Stimulated activated CD8-positive, alpha-beta memory T cell treated with anti-CD3 and anti-CD28 coated beads, Interleukin-4, amount 100 ng/mL, for 24 hours (primary cell): ENCODE results near the gene ERBB4.

Experiments used
- DNase-seq: peaks from one replicate; pipeline ENCODE4 v3.0.0-alpha.2; 2020; ENCODE audit warnings: low read depth

The ERBB4 gene

DNA sequence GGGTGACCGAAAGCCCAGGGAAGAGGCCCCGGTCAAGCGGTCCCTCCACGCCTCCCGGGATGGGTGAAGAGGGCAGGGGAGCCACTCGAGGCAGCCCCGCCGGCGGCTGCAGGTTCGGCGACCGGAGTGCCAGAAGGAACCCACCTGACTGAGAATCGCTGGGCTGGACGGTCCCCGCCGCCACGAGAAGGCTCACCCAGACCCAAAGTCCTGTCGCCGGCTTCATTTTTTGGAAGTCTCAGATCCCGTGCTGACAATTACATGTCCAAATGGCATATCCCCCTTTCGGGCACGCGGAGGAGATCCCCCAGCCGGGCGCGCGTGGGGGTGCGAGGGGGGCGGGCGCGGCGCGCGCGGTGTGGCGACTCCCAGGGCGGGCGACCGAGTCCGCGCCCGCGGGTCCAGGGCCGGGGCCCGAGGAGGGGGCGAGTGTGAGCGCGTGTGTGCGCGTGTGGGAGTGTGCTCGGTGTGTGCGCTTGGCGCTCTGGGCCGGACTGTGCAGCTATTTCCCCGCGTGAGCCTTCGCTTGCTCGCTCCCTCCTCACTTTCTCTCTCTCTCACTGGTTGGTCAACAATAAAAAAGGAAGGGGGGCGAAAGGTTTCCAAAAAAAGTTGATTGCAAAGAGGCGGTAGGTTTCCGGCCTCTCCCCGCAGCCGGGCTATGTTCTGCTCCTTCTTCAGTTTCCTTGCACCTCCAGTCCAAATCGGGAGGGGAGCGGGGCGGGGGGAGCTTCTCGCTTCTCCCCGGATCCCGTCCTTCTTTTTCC is at the start of gene ERBB4:
Gene ERBB4, minus strand, starts transcription at position 498 of the 767 bp plus-strand sequence. Its CDS starts 272 bp downstream, at position 226.
- no peak for DNase-seq

DNA sequence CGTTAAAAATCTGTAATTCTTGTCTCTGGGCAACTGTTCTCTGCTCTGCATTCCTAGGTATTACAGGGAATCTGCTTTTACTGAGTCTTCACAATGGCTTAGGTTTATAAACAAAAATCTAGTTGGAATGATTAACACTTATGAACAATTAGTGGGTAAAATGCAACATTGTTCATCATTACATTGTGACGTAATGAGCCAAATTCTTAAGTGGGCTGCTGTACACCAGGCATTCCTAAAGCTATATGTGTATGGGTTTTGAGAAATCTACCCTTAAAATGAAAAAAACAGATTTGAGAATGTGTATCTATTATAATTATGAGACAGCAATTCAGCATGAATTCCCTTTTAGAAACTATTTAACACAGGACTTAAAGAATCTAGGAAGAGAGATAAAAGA is 41.5 kb upstream of the ERBB4 start:
- DNase-seq, result no peak

DNA sequence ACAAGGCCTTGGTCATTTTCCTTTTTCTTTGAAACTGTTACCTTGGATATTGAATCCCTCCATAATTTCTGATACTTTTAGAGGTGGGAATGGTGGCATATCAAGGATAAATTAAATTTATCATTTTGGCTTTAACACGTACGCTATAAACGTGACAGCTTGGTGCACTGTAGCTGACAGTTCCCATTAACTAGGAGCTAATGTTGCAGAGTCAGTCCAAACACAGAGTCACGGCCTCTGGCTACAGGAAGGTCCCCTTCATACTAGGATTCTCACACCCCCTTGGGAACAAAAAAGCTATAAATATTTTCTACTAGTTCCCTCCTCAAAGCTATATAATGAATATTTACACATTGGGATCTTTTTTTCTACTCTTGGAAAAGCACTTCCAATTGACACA is 17.7 kb upstream of the ERBB4 start:
- DNase-seq, result no peak

DNA sequence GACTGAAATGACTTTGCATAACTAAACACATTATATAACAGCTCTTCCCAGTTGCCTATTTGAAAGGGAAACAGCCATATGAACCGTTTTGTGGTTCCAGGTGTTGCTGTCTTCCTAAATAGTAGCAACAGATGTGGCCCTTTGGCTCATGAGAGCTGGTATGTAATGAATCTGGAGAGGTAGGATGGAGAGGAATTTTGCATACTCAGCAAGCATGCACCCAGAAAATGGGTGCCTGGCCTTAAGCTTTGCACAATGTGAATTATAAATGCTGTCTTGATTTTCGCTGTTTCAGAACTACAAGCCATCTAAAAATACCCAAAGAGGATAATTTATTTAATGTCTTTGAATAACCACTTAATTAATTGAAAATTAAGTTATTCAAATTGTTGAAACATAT is 15.6 kb upstream of the ERBB4 start:
- no peak for DNase-seq

DNA sequence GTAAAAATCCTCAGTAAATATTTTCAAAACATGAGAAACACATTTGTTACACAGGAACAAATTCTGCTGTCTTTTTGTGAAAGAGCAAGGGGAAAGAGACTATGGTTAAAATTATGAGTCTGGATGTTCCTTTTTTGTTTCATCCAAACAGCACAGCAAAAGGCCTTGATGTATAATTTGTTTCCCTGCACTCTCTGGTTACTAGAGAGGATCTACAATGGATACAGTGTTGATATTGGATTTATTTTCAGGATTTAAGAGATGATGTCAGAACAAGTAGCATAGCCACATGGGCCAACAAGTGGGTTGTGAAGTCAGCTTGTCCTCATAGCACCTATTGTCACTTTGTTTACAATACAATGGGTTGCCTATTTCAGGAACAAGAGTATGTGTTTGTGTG is 11.3 kb upstream of the ERBB4 start:
- no peak for DNase-seq

DNA sequence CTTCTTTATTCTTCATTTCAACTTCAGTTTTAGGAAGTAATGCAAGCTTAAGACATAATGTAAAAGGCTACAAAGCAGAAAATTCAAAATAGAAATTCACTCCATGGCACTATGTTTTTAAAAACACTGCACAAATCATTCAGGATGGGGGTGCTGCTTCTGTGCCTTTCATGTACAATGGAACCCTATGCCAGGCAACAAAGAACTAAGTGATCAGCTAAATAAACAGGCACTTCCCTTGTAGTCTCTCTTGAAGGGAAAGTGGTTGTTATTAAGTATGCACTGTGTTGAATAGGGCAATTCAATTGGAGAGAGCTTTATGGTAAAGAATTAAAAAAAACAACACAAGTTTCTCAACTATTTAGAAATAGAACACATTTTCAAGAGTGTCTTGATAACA is 10.9 kb upstream of the ERBB4 start:
- DNase-seq, result no peak

DNA sequence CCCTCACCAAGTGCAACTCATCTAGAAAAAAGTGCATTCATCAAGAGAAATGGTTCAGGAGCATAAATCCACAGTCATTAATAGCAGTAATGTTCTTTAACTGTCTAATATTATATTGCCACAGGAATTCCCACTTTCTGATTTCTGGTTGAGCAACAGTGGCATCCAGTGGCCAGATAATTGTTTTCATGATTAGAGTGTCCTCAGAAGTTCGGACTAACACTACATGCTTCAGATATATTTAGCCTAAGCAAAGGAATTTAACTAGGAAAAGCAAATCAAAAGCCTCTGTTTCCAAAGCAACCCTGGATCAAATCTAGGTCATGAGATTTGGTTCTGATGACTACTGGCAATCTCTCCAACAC is 9.8 kb upstream of the ERBB4 start:
- DNase-seq, result no peak

DNA sequence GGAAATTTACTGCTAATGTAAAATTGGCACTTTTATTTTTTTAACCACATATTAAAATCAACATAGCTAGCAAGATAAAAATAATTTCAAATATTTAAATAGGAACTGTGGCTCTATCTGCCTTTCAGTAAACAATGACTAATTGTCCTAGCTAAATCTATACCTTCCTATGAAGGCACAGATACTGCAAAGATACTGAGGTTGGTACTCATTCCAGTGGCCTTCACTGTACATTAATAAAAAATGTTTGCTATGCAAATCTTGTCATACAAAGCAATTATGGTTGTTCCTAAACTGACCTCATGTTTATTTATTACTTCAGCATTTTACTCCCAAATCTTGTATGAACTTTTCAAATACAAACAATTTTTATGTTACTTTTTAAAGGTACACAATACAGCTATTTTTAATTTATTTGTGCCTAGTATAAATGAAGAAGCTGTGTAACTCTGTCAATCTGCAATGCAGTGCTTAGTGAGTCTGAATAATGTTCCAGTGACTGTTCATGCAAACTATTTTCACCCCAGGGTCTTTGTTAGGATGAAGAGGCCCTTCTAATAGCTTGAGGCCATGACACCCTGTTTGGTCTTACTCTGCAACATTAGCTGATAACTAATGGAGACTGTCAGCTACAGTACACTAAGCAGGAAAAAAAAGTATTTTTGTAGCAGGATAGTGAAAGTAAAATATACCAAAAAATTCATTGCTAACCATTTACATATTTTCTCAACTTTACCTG is 9.3 kb upstream of the ERBB4 start:
- DNase-seq, result no peak

DNA sequence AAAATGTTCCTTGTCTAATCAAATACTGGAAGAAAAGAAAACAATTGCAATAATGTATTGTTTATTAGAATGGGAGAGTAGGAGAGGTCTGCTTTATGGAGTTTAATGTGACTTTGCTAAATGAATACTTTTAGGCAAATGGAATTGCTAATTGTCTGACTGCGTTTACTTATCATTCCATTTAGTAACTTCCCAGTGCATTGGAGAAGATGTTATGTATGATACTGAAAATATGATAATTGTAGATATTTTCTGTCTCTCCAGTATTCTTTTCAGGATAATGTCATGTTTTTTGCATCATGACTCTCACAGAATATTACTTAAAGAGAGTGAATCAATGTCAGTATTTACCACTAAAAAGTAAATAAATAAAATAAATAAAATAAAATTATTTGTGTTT is 8.1 kb upstream of the ERBB4 start:
- DNase-seq, result no peak

DNA sequence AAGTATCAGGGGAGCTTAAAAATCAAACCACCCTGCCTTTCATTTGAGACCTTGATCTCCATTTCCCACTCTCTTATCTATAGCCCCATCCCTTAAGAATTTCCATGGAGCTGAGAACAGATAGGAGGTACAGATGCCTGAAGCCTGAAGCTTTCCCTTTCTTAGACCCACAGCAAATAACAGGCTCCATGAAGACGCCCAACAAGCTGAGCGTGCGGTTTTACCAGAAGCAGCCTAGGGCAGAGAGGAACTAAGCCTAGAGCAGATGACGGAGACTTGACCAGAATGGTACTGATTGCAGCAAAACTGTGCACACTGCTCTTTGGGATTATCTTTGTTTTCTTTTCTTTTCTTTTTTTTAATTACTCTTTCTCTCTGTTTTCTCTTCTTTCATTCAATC is 1.7 kb upstream of the ERBB4 start:
- no peak for DNase-seq

DNA sequence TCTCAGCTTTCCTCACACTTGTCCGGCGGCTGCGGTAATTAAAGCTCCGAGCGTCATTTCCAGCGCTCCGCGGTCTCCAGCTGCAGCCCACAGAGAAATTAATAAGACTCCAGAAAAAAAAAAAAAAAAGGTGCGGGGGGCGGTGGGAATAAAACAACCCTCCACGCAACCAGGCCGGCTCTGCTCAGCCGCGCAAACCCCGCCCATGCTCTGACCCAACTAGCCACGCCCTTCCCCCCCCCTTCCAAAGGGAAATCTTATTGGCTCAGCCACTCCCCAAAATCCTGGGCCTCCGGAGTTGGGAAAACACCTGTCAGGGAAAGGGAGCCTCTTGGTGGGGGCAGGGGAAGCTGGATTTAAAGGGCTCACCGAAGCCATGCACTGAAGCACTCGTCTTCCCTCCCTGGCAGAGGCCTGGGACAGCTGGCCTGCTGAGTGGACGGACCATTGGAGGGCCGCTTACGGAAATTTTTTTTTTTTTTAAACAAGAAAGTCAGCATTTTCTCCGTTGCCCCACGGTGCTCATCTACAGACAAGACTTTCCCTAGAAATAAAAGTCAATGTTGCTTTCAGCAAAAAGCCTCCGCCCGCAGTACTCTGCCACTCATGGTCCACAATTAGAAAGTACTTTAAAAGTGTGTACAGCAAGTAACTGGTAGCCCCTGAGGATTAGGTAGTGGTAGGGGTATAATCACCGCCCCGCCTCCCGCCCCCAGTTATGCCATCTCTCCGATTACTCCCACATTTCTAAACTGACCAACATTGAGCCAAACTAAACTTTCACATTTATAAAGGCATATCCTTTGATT is 674 bp upstream of the ERBB4 start:
- no peak for DNase-seq

DNA sequence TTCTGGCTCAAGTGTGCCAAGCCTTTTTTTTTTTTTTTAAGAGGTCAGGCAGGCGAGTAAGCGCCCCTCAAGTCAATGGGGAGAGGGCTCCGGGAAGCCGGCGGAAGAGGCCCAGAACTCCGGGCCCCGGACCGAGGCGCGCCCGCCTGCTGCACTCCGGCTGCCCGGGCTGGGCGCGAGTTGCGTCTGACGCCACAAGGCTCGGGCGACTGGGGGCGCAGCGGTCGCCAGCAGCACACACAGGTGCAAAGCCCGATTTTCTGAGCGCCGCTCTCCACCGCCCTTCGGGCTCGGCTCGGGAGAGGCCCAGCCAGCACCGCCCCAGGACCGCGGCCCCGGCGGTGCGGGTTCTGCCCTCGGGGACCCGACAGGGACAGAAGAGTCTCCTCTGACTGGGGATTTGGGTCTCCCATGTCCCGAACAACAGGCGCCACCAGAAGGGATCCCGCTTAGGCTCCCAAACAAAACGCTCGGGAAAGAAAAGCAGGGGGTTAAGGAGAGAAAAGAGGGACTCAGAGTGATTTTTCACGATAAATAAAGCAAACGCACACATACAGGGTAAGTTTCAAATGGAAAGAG is 787 bp downstream of the ERBB4 start:
- DNase-seq, result no peak

DNA sequence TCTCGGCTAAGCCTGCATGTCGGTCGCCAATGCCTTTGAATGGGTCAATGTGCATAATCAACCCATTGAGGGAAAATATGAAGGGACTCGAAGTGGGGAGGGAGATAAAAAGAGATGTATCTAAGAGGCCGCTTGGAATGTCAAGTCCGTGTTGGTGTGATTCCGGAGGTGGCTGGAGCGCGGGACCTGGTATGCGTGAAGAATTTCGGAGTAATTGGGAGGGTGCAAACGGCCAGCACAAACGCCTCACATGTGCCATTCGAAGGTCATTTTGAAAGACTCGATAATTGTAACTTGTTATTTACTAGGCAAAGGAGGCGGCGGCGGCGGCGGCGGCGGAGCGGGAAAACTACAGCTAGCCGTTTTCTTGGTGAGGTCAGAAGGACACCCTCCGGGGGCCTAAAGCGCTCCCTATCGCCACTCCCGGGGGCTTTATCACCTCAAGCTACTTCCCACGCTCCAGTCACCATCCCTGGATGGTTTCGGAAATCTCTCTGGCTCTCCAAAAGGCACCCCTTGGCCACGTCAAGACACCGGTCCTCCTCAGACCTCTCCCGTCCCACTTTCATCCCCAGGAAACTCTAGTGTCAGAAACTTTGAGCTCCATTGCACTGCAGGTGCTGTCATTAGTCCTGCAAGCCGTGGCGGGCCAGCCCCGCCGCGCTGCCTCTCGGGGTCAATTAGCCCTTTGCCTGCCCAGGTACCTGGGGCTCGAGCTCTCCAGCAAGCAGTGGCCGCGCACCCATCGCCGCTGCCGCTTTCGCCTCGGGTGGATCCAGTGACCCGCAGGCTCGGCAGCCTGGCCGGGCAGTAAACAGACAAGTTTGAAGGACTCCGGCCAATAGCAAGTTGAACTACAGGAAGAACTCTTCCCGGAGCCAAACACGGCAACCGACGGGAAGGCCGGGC is 1.5 kb downstream of the ERBB4 start:
- no peak for DNase-seq

DNA sequence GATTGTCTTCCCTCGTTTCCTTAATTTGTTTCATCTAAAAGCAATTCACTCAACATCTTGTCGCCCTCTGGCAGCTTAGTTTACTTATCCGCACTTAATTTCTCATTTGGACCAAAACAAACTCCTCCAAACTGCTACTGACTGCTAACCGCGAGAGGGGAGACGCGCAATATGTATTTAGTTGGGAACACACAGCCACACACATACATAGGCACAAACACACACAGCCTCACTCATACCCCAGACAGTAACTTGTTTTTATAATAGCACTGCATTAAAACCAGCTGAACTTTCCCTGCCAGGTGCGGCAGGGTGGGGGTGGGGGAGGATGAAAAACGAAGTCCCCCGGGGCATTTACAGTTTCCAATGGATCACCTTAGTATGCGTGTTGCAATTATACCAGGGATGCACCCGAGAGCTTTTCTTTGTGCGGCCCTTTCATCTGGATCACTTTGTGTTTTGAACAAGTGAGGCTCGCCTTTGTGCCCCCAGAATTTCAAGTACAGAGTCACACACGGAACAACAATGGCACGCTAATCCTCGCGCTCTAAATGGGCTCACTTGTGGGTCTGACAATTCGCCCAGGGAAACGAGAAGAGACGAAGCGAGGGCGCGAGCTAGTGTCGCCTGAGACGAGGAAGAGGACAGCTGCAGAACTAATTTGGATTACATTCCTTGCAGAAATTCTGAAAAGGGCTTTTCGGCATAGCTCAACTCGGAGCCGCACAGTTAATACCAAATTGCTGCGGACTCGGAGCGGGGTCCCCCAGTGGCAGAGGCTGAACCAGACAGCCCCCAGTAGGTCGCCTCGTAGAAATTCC is 2.4 kb downstream of the ERBB4 start:
- DNase-seq, result no peak

DNA sequence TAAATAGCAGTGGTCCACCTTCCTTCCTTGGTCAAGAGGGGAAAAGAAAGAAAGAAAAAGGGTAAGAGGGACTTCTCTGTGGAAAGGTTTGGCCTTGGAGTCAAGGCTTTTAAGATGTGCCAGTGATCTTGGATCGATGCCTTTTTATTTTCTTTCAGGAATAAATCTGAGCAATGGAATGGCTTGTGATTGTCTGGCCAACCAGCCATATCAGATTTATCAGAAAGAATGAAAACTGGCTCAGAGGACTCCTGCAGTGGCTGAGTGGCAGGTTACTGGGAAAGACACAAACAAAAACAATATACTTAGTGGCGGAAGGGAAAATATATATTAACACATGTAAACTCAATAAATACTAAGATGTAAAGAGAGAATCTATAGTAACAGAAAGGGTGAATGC is 4.3 kb downstream of the ERBB4 start:
- no peak for DNase-seq

DNA sequence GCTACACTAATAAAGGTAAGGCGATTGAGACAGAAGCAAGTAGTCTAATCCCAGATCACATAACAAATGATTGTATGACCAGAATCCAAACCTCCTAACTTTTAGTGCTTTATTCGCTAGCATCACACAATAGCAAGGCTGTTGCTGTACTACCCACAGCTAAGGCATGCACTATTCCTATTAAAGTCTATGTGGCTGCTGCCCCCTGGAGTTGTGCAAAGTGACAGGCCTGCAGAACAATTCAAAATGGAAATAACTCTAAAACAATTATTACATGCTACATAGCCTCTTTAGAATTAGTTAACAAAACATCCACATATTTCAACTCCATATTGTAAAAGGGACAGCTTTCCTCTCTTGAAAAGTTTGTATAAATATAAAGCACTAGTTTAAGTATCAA is 6.0 kb downstream of the ERBB4 start:
- DNase-seq, result no peak

DNA sequence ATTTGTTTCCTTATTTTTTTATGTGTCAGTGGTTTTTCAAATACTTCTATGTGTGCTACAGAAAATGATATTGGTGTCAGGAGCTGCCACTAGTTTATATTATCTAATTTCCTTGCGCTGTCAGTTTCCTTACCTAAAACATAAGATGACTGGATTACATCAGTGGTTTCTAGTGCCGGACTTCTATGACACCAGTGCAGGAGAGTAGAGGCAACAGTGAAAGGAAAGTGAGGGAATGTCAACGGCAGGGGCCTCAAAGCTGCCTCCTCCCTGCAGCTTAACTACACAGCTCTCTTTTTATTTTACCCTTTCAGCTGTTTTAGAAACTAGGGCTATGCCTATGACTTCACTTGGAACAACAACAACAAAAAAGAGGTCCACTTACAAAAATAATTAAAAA is 6.5 kb downstream of the ERBB4 start:
- no peak for DNase-seq

DNA sequence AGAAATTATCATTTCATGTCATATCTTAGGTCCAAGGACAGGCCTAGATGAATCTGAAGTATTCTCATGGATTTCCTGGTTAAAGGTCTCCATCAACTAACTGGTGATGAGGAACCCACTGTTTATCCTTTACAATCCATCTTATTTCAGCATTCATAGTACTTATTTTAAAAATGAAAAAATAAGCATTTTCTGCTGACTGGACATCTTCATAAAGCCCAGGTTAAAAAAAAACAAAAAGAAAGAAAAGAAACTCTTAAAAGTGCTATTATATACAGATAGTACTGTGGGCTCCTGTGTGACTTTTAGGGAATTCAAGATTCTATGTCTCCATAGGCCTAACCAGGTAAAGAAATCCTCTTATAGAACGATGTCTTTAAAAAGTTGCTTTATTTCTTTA is 7.1 kb downstream of the ERBB4 start:
- no peak for DNase-seq

DNA sequence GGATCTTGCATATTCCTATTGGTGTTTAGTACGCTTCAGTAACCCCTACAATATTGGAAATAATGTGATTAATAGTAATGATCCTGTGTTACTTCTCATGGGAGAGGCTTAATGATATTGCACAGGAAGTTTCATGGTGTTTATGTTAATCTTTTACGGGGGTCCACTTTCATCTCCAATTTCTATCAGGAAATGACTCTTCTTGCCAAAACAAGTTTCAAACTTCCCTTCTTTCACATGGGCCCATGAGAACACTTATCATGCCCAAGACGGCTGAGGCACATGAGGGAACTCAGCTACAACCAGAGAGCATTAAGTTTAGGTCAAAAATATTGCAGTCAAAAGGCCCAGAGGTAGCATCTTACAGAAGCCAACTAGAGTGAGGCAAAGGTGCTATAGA is 7.6 kb downstream of the ERBB4 start:
- no peak for DNase-seq

DNA sequence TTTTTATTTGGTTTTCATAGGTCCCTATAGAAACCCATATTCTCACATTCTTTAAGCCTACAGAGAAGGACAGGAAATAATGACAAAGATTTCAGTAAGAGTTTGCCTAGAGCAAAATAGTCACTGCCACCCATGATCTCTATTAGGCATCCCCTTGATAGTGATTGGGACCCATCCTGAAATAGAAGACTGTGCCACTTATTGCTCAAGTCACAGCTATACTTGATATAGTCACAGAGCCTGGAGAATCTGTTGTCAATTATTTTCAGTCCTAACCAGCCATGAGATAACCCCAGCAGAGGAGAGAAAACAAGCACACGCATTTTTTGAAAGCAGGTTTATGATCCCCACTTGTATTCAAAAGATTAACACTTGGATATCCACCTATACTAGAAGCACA is 8.2 kb downstream of the ERBB4 start:
- DNase-seq, result no peak
